GM21619 (cell line): Measurements from ENCODE around the gene CDH12.
"Not testable (repeated sequence)": the region's sequence is repeated elsewhere in the genome, so short reads cannot be mapped to it uniquely, and the experiment has no call there.

Source experiments
- ATAC-seq: cut with Tn5 transposase; IDR thresholded peaks from one replicate; pipeline ENCODE4 v1.9.1; 2021; ENCODE audit not compliant: unreplicated experiment

CDH12 gene

GRCh38 chr5:22662391-22662790 lies 190.8 kb downstream of the CDH12 start:
- no peak for ATAC-seq

- ATAC-seq, result no peak
Measured at GRCh38 chr5:22651355-22651754, 201.8 kb downstream of the CDH12 start.

- ATAC-seq, result no peak
Measured at GRCh38 chr5:22650511-22650910, 202.6 kb downstream of the CDH12 start.

GRCh38 chr5:22649074-22649473 lies 204.1 kb downstream of the CDH12 start:
- ATAC-seq, result no peak

- ATAC-seq, result no peak
Measured at GRCh38 chr5:22644859-22645258, 208.3 kb downstream of the CDH12 start.

- no peak for ATAC-seq
Measured at GRCh38 chr5:22643356-22643755, 209.8 kb downstream of the CDH12 start.

GRCh38 chr5:22631683-22632082 lies 221.5 kb downstream of the CDH12 start:
- ATAC-seq, result no peak

GRCh38 chr5:22627029-22627428 lies 226.1 kb downstream of the CDH12 start:
- ATAC-seq, result no peak

- ATAC-seq, result no peak
Measured at GRCh38 chr5:22625451-22625850, 227.7 kb downstream of the CDH12 start.

GRCh38 chr5:22621084-22621483 lies 232.1 kb downstream of the CDH12 start:
- ATAC-seq, result no peak

GRCh38 chr5:22615964-22616363 lies 237.2 kb downstream of the CDH12 start:
- no peak for ATAC-seq

- ATAC-seq, result no peak
Measured at GRCh38 chr5:22614486-22615094, 238.6 kb downstream of the CDH12 start.

- no peak for ATAC-seq
Measured at GRCh38 chr5:22612928-22613327, 240.2 kb downstream of the CDH12 start.

GRCh38 chr5:22611327-22611726 lies 241.8 kb downstream of the CDH12 start:
- no peak for ATAC-seq

GRCh38 chr5:22607498-22607897 lies 245.6 kb downstream of the CDH12 start:
- ATAC-seq, result not testable (repeated sequence)

GRCh38 chr5:22605473-22605872 lies 247.7 kb downstream of the CDH12 start:
- no peak for ATAC-seq

GRCh38 chr5:22604711-22605110 lies 248.4 kb downstream of the CDH12 start:
- ATAC-seq, result no peak

- no peak for ATAC-seq
Measured at GRCh38 chr5:22598796-22599195, 254.3 kb downstream of the CDH12 start.

GRCh38 chr5:22596404-22596970 lies 256.7 kb downstream of the CDH12 start:
- no peak for ATAC-seq

GRCh38 chr5:22594491-22594890 lies 258.7 kb downstream of the CDH12 start:
- no peak for ATAC-seq

- peak; percentile 73 for ATAC-seq
Measured at GRCh38 chr5:22593592-22593991, 259.6 kb downstream of the CDH12 start.

- no peak for ATAC-seq
Measured at GRCh38 chr5:22591461-22591860, 261.7 kb downstream of the CDH12 start.

- no peak for ATAC-seq
Measured at GRCh38 chr5:22590677-22591268, 262.4 kb downstream of the CDH12 start.
